Measurements from ENCODE around the gene SNRNP27. TPM values are rescaled to one million over a fixed set of nuclear protein-coding genes. Genes with fewer than 3 reads are reported as not detected.

Gene SNRNP27
- total and polyA plus RNA-seq, 2 of the 8 experiments (the other 6 are each of a cell fraction or from before 2014, with no cell fraction given), result 11.1 to 40.5 TPM

DNA sequence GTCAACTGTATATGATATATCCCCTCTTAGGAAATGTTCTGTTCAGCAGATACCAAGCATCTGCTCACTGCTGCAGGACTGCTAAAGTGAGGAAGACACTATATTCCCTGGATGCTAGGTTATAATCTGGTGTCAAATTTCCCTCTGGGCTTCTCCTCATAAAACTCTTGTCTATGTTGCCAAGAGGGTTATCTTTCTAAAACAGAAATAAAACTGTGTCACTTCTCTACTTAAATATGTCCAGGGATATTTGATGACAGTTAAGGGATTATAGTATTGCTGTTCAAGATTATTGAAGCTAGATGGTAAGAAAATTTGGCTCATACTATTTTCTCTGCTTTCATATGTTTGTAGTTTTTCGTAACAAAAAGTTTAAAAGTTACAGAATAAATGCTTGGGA, 30.5 kb upstream of the SNRNP27 start:
- peaks cover 8 to 45% (median 22%) of the 10 kb centered on the region in 4 experiments for H3K36me3 ChIP-seq (ENCODE audit: control insufficient read depth in 2 of 4, insufficient read depth in 4 of 4, low read length in 3 of 4)
- CTCF ChIA-PET (ENCODE audit: partially characterized antibody), result interaction anchor here (0.6 to 0.9 kb wide), 2 partner anchors 20 to 97 kb away, joined by 3 read pairs; no protein-coding TSS in a partner anchor

More for the DNA sequence above, 30.5 kb upstream of the SNRNP27 start:
- Histone ChIP-seq H2AFZ (ENCODE audit: low read length) (no peak overlapping the region), H3K9me3 (ENCODE audit: insufficient read depth in 2 of 2, low read depth in 1 of 2, low read length in 1 of 2) (no peaks in the 10 kb centered on the region), H3K18ac (ENCODE audit: extremely low read depth, low read length) (no peak overlapping the region), H3K23ac (ENCODE audit: insufficient read length) (no peak overlapping the region), H2BK12ac (ENCODE audit: low read depth, low read length) (no peak overlapping the region), H3K14ac (ENCODE audit: insufficient read length) (no peak overlapping the region), H4K91ac (replicated peaks; ENCODE audit: insufficient read length, low read length) (no peak overlapping the region), H2BK15ac (ENCODE audit: low read length) (no peak overlapping the region), H3K27me3 (replicated peaks in 1 of 4; ENCODE audit: control insufficient read depth in 3 of 4, extremely low read depth in 1 of 4, insufficient read depth in 3 of 4, low read length in 3 of 4) (no peaks in the 10 kb centered on the region), H3K4ac (replicated peaks; ENCODE audit: insufficient read length, low read depth, low read length) (no peak overlapping the region), H3K4me1 (replicated peaks in 1 of 4; ENCODE audit: control insufficient read depth in 3 of 4, insufficient read depth in 4 of 4, low read length in 3 of 4) (no peaks in the 10 kb centered on the region), H2BK20ac (ENCODE audit: low read length) (no peak overlapping the region), H4K20me1 (replicated peaks in 1 of 2; ENCODE audit: control insufficient read depth in 1 of 2, insufficient read depth in 2 of 2, low read length in 2 of 2) (no peaks in the 10 kb centered on the region), H3K79me1 (ENCODE audit: low read depth, low read length) (no peaks in the 10 kb centered on the region), H3K4me3 (ENCODE audit: extremely low read depth in 1 of 4, insufficient read depth in 2 of 4, low read depth in 3 of 4, low read length in 4 of 4) (no peak overlapping the region), H4K8ac (ENCODE audit: extremely low read depth, insufficient read depth, low read length) (no peak overlapping the region), H4K5ac (ENCODE audit: insufficient read length, low read depth, low read length) (no peak overlapping the region), H2AK5ac (ENCODE audit: low read depth, low read length) (no peak overlapping the region), H2BK120ac (replicated peaks; ENCODE audit: low read depth, low read length) (no peak overlapping the region), H3K79me2 (ENCODE audit: control insufficient read depth in 1 of 2, insufficient read depth in 2 of 2, low read length in 2 of 2) (no peaks in the 10 kb centered on the region), H3K9ac (replicated peaks in 1 of 4; ENCODE audit: extremely low read depth in 1 of 4, low read depth in 3 of 4, low read length in 3 of 4) (no peak overlapping the region), H2BK5ac (ENCODE audit: low read depth, low read length) (no peak overlapping the region), H3K23me2 (ENCODE audit: low read depth, low read length) (no peaks in the 10 kb centered on the region), H3K56ac (replicated peaks; ENCODE audit: insufficient read length, low read depth, low read length) (no peak overlapping the region), H3K27ac (ENCODE audit: low read depth, low read length) (no peak overlapping the region), H3K4me2 (ENCODE audit: insufficient read depth in 1 of 2, low read depth in 2 of 2, low read length in 2 of 2) (no peak overlapping the region)
- WGBS, 2 experiments (ENCODE audit: extremely low coverage in 1 of 2, insufficient coverage in 1 of 2, insufficient read length in 1 of 2, insufficient replicate concordance in 2 of 2, low coverage in 1 of 2, low lambda C conversion rate in 2 of 2, missing lambda C conversion rate in 1 of 2), result 95% methylated on average over 1 of the region's 1 CpG; no CpG with 5 or more reads in 1 of the 2 experiments
- DNase-seq (ENCODE audit: low read depth in 1 of 2, low spot score in 2 of 2) (no peak), FAIRE-seq (no peak)
- POLR2A ChIA-PET (ENCODE audit: partially characterized antibody), result interaction anchor here (0.6 to 0.9 kb wide), 2 partner anchors 138 to 348 kb away, joined by 3 to 7 read pairs; no protein-coding TSS in a partner anchor
- TF ChIP-seq SRF (IDR thresholded peaks at IDR 0.05; ENCODE audit: low read depth, low read length) (no peak), KDM1A (IDR thresholded peaks at IDR 0.05; ENCODE audit: borderline replicate concordance, low read length) (no peak)

All from H1 (cell line).